Hypothalamus (tissue), 51 donors: ENCODE measurements around the gene SPEN.
"Not testable (repeated sequence)": the region's sequence is repeated elsewhere in the genome, so short reads cannot be mapped to it uniquely, and the experiment has no call there.

Source experiments
- DNase-seq, 51 donors: peaks; one replicate each; lab custom pipeline; 2025; lab: John Stamatoyannopoulos, UW

SPEN gene

DNA sequence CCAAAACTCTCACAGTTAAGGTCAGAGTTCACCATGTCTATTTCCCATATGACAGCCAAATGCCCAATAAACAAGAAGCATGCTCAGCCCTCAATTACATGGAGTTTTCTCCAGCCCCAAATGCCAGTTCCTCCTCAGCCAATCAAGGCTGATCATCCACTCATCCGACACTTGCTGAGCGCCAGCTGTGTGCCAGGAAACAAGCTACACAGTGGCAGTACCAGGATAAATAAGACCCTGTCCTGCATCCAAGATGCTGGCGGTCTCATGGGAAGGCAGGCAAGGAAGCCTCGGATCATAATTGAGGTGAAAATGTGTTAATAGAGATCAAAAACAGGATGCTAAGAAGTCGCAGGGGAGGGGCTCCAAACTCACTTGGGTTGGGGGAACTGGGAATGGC lies 120.7 kb downstream of the SPEN start:
- peak in 9 of 51 donors; percentile 16 to 47 (median 26) for DNase-seq

DNA sequence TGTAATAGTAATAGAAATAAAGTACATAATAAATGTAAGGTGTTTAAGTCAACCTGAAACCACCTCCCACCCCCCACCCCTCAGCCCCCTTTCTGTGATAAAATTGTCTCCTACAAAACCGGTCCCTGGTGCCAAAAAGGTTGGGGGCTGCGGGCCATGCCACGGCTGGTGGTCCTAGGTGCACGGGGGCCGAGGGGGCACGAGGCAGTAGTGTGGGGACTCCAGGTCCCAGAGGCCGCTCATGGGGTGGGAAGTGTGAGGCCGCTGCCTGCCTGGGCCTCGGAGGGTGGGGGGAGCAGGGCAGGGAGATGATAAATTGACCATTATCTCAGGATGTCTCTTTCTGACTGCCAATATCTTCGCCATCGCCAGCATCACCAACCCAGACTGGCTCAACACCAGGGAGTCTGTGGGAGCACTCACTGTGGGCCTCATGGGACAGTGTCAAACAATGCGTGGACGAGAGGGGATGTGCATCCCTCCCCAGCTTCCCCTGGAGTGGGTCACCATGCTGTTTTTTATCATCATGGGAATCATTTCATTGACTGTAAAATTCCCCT lies 121.9 kb downstream of the SPEN start:
- no peak for DNase-seq

- no peak for DNase-seq
Measured at GRCh38 chr1:15970911-15971310, 123.4 kb downstream of the SPEN start.

GRCh38 chr1:15972409-15972808 lies 124.9 kb downstream of the SPEN start:
- no peak for DNase-seq

DNA sequence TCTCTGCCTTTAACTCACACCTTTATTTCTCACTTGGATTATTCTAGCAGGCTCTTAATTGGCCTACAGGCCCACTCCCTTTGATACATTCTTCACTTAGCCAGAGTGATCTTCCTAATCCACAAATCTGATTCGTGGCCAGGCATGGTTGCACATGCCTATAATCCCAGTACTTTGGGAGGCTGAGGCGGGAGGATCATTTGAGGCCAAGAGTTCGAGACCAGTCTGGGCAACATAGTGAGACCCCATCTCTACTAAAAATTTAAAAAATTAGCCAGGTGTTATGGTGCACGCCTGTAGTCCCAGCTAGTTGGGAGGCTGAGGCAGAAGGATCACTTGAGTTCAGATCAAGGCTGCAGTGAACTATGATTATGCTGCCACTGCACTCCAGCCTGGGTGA lies 126.3 kb downstream of the SPEN start:
- no peak for DNase-seq

DNA sequence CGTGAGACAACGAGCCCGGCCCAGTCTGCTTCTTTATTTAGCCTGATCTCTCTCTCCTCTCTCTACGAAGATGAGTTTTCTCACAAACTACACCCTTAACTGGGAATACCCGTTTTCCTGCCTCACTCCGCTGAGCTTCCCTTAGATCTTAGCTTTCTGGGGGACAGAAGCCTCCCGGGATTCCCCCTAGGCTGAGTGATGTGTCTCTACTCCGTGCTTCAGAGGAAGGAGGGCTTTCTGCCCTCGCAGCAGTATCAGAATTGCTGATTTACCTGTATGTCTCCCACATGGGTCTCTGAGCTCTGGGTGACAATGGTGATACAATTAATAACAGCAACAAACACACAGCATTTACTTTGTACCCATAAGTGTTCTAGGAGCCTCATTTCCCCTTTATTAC lies 127.3 kb downstream of the SPEN start:
- DNase-seq = no peak

GRCh38 chr1:15975358-15975804 lies 127.9 kb downstream of the SPEN start:
- DNase-seq = peak in 41 of 51 donors; percentile 36 to 86 (median 70)

DNA sequence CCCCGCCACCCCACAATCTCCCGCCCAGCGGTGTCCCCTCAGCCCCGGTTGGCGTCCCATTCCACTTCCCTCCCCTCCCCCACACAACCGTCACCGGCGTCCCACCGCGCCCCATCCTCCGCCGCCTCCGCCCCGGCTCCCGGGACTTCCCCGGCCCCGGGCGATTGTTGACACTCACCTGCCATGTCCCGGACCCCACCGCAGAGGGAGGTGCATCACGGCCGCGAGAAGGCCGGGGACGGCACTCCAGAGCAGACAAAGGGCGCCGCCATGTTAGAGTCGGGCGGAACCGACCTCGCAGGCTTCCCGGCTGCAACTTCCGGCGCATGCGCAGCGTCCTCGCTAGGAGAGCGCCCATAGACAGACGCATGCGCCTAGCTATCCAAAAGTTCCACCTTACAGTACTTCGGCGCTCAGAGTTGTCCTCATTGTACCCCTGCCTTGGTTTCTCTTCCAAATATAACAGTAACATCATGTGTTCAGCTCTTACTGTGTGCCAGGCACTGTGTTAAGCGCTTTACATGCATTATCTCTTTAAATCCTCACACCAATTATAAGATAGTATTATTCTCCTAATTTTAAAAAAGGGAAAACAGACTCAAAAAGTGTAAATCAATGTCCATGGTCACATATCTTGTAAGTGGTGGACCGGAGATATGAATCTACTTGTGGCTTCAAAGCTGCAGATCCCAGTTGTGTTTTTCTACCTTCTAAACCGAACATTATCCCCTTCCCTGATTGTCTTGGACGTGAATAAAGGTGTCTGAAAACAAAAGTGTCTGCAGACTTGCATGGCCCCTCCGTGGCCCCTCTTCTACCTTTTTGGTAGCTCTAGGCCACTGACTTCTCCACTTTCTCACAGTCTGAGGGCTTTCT lies 128.5 kb downstream of the SPEN start, which contains the start of gene ZBTB17:
Gene ZBTB17, minus strand, starts transcription at position 297 of the 876 bp plus-strand sequence. CDS start 27,606 bp downstream, outside the sequence.
- peak; percentile 56 to 98 (median 82) for DNase-seq

GRCh38 chr1:15977947-15978346 lies 130.4 kb downstream of the SPEN start:
- DNase-seq = not testable (repeated sequence)

DNA sequence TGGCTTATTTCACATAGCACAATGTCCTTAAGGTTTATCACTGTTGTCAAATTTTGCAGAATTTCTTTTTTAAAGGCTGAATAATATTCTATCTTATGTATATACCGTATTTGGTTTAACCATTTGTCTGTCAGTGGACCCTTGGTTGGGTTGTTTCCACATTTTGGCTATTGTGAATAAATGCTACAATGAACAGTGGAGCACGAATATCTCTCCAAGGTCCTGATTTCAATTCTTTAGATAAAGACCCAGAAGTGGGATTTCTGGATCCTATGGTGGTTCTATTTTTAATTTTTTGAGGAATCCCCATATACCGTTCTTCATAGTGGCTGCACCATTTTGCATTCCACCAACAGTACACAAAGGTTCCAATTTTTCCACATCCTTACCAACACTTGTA lies 134.2 kb downstream of the SPEN start:
- no peak for DNase-seq

DNA sequence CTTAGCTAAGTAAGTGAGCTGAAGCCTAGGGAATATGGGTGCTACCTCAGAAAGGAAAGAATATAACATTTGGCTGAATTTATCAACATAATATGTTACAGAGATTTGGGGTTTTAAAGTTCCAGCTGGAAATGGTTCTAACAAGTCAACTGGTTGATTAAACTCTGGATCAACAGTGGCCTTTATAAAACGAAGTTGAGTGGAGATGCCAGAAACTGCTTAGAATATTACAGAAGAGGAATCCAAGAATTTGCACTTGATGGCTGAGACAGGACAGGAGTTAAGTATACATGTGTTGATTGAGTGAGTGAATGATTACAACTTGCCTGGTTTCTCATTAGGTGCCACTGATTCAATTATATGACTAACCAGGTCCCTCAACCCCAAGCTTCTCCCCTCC lies 135.8 kb downstream of the SPEN start:
- no peak for DNase-seq

- DNase-seq = no peak
Measured at GRCh38 chr1:15985611-15986297, 138.2 kb downstream of the SPEN start.

GRCh38 chr1:15988856-15989736 lies 141.6 kb downstream of the SPEN start:
- no peak for DNase-seq

DNA sequence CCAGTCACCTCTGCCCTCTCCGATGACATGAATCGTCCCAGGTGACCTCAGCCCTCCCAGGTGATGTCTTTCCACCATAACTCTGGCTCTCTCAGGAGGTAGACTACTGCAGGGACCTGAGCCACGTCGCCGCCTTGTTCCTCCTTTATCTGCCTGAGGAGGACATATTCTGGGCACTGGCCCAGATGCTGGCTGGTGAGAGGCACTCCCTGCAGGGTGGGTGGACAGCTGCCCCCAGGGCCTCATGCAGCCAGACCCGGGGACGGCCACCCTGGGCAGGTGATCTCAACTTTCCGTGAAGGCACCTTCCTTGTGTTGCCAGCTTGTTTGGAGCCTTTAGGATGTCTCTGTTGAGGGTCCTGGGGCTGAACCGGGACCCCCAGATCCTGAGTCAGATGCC lies 142.3 kb downstream of the SPEN start:
- no peak for DNase-seq
